NCI-H446 (cell line): Measurements from ENCODE around the gene BUD23.
"Not testable (repeated sequence)": the region's sequence is repeated elsewhere in the genome, so short reads cannot be mapped to it uniquely, and the experiment has no call there.

Source experiments
- DNase-seq, 2 experiments: peaks; one replicate each; lab custom pipeline; 2025; lab: John Stamatoyannopoulos, UW

Gene BUD23, protein sequence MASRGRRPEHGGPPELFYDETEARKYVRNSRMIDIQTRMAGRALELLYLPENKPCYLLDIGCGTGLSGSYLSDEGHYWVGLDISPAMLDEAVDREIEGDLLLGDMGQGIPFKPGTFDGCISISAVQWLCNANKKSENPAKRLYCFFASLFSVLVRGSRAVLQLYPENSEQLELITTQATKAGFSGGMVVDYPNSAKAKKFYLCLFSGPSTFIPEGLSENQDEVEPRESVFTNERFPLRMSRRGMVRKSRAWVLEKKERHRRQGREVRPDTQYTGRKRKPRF

DNA sequence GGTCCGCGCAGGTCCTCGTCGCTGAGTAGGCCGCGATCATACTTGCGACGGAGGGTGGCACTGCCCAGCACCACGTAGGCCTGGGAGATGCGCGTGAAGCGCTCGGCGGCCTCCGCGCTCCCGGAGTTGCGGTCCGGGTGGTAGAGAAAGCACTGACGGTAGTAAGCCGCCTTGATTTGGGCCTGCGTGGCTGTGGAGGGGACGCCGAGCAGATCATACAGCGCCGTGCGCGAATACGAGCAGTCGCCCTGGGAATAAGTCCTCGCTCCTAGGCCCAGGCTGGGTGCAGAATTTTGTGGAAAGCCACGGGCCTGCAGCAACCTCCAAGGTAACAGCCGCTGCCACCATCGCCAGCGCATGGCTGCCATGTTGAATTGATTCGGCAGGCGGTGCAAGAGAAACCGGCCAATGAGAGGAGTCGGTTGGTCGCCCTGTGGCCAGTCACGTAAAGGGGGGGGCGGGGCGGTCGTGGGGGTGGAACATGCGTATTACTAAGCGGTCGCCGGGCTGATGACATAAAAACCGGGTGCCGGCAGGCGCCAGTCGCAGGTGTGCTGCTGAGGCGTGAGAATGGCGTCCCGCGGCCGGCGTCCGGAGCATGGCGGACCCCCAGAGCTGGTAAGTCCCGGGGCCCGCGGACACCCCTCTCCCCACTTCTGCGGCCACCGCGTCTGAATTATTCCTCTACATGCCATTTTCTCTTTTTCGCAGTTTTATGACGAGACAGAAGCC lies at the start of gene BUD23, which contains the start of gene DNAJC30:
Gene BUD23 (plus strand): TSS at position 542 of the 732 bp plus-strand sequence. CDS start 29 bp downstream, at position 571.
Gene DNAJC30 (minus strand): TSS at position 398 of the 732 bp plus-strand sequence. CDS start 30 bp downstream, at position 368.
- peak; percentile 61 to 80 for DNase-seq

DNA sequence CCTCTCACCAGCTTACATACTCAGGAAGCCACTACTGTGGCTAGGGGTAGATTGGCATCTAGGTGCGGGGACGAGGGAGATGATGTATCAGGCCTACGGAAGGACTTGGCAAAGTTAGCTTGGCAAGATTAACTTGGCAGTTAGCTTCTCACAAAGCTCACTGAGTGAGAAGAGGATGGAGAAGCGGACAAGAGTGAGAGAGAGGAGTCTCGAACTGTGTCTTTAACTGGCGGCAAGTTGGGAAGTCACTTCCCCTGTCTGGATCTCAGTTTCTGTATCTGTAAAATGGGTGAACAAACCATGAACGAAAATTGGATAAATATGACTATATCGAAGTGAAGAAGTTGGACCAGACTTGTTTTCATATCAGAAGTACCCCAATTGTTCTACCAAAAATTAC lies 49.6 kb upstream of the BUD23 start:
- no peak for DNase-seq

GRCh38 chr7:73635428-73636200 lies 47.8 kb upstream of the BUD23 start:
- DNase-seq: no peak

DNA sequence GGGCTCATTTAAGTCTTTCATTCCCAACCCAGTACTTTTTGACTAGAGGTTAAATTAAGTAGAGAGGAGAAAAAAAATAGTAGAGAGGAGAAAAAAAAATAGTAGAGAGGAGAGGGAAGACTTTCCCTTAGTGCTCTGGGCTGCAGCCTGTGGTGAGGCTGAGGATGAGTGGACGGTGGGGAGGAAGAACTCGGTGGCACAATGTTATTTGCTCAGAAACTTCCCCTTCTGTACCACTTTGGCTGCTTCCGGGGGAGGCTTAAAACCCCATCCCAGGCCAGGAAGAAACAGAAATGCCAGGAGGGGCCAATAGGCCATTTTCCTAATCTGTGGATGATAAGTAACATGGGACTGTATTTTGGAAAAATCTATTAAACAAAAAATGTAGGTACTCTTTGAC lies 44.5 kb upstream of the BUD23 start:
- DNase-seq: no peak

GRCh38 chr7:73642834-73643233 lies 40.6 kb upstream of the BUD23 start:
- no peak for DNase-seq

GRCh38 chr7:73644688-73645286 lies 38.6 kb upstream of the BUD23 start:
- DNase-seq: no peak

GRCh38 chr7:73645643-73646174 lies 37.7 kb upstream of the BUD23 start:
- DNase-seq: no peak

GRCh38 chr7:73646785-73647724 lies 36.3 kb upstream of the BUD23 start:
- no peak for DNase-seq

- DNase-seq: no peak
Observed at GRCh38 chr7:73647725-73648592, 35.4 kb upstream of the BUD23 start.

- no peak for DNase-seq
Observed at GRCh38 chr7:73648593-73649332, 34.6 kb upstream of the BUD23 start.

DNA sequence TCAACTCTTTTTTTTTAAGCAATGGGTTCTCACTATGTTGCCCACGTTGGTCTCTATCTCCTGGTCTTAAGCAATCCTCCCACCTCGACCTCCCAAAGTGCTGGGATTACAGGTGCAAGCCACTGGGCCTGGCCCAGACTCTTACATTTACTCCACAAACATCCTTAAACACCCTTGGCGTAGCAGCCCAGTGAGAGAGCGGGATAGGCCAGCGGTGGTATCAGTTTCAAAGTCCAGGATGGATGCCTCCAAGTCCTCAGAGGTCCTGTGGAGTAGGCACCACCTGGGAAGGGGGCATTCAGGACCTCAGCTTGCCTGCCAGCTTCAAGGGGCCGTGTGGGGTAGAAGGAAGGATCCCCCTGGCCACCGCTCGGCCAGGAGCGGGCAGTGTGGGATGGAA lies 33.8 kb upstream of the BUD23 start:
- no peak for DNase-seq

DNA sequence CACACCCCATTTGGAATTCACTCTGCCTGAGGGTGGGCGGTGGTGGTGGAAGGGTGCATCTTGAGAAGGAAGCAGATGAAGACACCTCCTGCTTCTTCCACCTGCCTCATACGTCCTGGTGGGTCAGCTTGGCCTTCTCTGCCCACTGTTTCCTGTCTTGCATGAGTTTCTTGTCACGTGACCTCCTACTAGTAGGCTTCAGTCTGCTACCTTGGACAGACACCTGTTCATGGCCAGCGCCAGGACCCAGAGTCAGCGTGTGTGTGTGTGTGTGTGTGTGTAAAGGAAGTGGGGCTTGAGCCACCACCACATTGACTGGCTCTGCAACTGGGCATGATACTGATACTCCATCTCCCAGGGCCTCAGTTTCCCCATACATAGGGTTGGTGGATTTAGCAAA lies 32.9 kb upstream of the BUD23 start:
- DNase-seq: no peak

DNA sequence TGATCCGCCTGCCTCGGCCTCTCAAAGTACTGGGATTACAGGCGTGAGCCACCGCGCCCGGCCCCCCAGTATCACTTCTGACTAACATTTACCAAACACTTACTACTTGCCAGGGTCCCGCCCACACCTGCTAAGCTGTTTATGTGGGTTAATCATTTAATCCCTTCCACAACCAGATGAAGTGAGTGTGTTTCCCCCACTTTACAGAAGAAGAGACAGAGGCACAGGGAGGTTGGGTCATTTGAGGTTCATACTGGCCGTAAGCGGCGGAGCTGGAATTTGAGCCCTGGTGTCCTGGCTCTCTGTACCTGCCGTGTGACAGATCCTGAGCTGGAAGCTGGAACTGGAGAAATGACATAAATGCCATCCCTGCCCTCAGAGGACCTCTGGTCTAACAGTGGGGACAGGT lies 30.9 kb upstream of the BUD23 start:
- DNase-seq: no peak

GRCh38 chr7:73655309-73655708 lies 28.1 kb upstream of the BUD23 start:
- DNase-seq: not testable (repeated sequence)

GRCh38 chr7:73659983-73660382 lies 23.4 kb upstream of the BUD23 start:
- no peak for DNase-seq

GRCh38 chr7:73660594-73660993 lies 22.8 kb upstream of the BUD23 start:
- DNase-seq: not testable (repeated sequence)

DNA sequence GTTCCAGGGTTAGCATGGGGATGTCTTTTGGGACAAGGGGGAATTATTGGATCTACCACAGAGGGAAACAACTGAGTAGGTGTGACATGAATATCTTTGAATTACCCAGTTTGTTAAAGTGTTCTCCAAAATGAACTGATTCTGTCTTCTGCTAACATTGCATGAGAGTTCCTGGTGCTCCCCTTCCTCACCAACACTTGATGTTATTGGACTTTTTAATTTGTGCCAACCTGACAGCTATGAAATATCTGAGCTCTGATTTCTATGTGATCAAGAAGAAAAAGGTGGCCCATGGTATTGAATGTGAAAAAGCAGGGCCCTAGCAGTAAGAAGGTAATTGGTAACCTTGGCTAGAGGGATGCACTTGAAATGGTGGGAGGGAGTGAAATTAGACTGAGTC lies 20.4 kb upstream of the BUD23 start:
- DNase-seq: no peak

- DNase-seq: peak; percentile 51 to 73
Observed at GRCh38 chr7:73667344-73668102, 15.9 kb upstream of the BUD23 start, which contains the start of gene VPS37D. VPS37D (plus strand) TSS chr7:73667831; CDS start chr7:73667959, 128 bp downstream.
